ENCODE results near the gene LCN6. TPM values are rescaled to one million over a fixed set of nuclear protein-coding genes. Genes with fewer than 3 reads are reported as not detected.

The LCN6 gene
- total and polyA plus RNA-seq, 2 of the 13 experiments (the other 11 are each of a cell fraction or from before 2014, with no cell fraction given) = not detected

GRCh38 chr9:136794281-136794999, 46.1 kb upstream of the LCN6 start (continued):
- TF ChIP-seq BATF2 (CRISPR knock-in tag; IDR thresholded peaks at IDR 0.05) (no peak), RARA (CRISPR knock-in tag; IDR thresholded peaks at IDR 0.05) (no peak), ZNF33A (CRISPR knock-in tag; IDR thresholded peaks at IDR 0.05; ENCODE audit: borderline replicate concordance) (0 out of 2 replicates have a peak, but pooled peaks have one; percentile 21), PBX2 (CRISPR knock-in tag; IDR thresholded peaks at IDR 0.05) (no peak), AKAP8 (CRISPR knock-in tag; IDR thresholded peaks at IDR 0.05) (peak; percentile 84; the same call in 1 of the 2 replicates), ZNF766 (CRISPR knock-in tag; IDR thresholded peaks at IDR 0.05; ENCODE audit: borderline replicate concordance) (no peak), ARID2 (CRISPR knock-in tag; IDR thresholded peaks at IDR 0.05; ENCODE audit: borderline replicate concordance) (no peak), IRF1 (CRISPR knock-in tag; IDR thresholded peaks at IDR 0.05; ENCODE audit: low read depth) (no peak), EEA1 (CRISPR knock-in tag; IDR thresholded peaks at IDR 0.05; ENCODE audit: borderline replicate concordance) (no peak), HCFC1 (IDR thresholded peaks at IDR 0.05; ENCODE audit: low read depth, low read length) (no peak), ZNF614 (CRISPR knock-in tag; IDR thresholded peaks at IDR 0.05; ENCODE audit: borderline replicate concordance) (no peak), TARDBP (CRISPR knock-in tag; IDR thresholded peaks at IDR 0.05) (no peak; the same call in 1 of the 2 replicates), U2AF1 (optimal IDR thresholded peaks at IDR 0.05; ENCODE audit: low read depth, low read length) (no peak), RBM39 (IDR thresholded peaks at IDR 0.05; ENCODE audit: low read depth, low read length, poor library complexity, severe bottlenecking) (no peak), EHMT2 (IDR thresholded peaks at IDR 0.05; ENCODE audit: borderline replicate concordance, low read depth, low read length) (no peak), ZC3H13 (CRISPR knock-in tag; IDR thresholded peaks at IDR 0.05) (peak; percentile 85; the same call in 1 of the 2 replicates), ZBTB7B (CRISPR knock-in tag; IDR thresholded peaks at IDR 0.05) (no peak), MIER3 (CRISPR knock-in tag; IDR thresholded peaks at IDR 0.05; ENCODE audit: borderline replicate concordance) (no peak), ZNF704 (CRISPR knock-in tag; IDR thresholded peaks at IDR 0.05; ENCODE audit: borderline replicate concordance) (no peak), HIC2 (CRISPR knock-in tag; IDR thresholded peaks at IDR 0.05; ENCODE audit: low read depth) (no peak), PAX8 (CRISPR knock-in tag; IDR thresholded peaks at IDR 0.05; ENCODE audit: borderline replicate concordance) (no peak), ZNF205 (CRISPR knock-in tag; IDR thresholded peaks at IDR 0.05) (no peak), HIVEP1 (CRISPR knock-in tag; IDR thresholded peaks at IDR 0.05) (no peak), ETV5 (CRISPR knock-in tag; IDR thresholded peaks at IDR 0.05; ENCODE audit: borderline replicate concordance) (no peak)
